Stimulated activated CD4-positive, alpha-beta T cell treated with anti-CD3 and anti-CD28 coated beads, Interleukin-15, amount 100 ng/mL, for 48 hours (primary cell): ENCODE results near the gene SCNN1A.

Source experiments
- DNase-seq, 2 donors: peaks; one replicate each; pipeline ENCODE4 v3.0.0-alpha.2; 2020; ENCODE audit warnings: low read depth in 2 of 2

Gene SCNN1A

DNA sequence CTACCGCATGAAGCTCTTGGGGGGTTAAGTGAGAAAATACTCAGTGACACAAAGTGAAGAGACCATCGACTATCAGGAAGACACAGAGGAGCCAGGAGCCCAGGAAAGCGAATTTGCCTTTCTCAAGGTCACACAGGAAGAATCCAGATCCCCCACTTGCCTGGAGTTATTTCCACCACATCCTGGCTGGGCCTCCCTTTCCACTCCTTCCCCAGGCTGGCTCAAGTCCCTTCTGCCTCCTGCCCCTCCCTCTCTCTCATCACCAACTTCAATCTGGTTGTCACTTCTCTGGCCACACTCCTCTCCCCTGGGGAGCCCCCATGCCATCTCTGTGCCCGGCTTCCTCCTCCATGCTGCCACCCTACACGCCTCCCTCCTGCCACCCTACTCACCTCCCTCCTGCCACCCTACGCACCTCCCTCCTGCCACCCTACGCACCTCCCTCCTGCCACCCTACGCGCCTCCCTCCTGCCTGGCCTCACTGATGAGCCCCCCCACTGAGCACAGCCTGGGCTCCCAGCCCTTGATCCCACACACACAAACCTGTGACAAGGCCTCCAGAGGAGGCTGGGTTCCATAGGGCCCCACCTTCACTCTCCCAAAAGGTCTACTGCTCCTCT, 6.3 kb downstream of the SCNN1A start:
- DNase-seq, result no peak

DNA sequence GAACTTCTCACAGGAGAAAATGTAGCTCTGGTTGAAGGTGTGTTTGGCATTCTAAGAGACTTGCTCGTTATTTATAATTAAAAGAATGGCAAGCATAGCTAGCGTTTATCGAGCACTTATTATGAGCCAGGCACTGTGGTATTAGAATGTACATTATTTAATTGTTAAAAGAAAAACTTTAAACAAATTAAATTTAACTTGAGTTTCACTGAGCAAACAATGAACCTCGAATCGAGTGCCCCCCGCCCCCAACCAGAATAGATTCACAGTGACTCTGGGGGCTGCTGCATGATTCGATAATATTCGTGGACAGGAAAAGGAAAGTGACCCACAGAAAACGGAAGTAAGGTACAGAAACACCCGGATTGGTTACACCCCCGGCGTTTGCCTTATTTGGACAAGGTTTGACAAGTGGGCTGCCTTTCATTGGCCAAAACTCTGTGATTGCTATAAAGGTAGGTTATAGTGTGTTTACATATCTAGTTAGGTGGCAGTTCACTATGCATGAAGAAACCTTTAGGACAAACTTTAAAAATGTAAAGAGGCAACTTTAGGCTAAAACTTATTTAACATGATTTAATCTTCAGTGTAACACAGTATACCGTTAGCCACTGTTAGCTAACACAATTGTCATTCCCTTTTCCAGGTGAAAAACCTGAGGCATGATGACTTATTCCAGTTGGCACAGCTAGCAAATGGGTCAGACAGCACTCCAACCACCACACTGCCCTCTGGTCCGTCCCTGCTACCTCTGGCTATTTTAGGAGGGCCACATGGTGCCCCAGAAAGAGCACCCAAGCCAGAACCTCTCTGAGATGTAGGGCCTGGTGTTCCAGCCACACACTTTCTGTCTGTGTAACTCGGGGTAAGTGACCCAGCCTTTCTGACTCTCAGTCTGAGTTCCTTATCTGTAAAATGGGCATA, 7.1 kb downstream of the SCNN1A start:
- no peak for DNase-seq

DNA sequence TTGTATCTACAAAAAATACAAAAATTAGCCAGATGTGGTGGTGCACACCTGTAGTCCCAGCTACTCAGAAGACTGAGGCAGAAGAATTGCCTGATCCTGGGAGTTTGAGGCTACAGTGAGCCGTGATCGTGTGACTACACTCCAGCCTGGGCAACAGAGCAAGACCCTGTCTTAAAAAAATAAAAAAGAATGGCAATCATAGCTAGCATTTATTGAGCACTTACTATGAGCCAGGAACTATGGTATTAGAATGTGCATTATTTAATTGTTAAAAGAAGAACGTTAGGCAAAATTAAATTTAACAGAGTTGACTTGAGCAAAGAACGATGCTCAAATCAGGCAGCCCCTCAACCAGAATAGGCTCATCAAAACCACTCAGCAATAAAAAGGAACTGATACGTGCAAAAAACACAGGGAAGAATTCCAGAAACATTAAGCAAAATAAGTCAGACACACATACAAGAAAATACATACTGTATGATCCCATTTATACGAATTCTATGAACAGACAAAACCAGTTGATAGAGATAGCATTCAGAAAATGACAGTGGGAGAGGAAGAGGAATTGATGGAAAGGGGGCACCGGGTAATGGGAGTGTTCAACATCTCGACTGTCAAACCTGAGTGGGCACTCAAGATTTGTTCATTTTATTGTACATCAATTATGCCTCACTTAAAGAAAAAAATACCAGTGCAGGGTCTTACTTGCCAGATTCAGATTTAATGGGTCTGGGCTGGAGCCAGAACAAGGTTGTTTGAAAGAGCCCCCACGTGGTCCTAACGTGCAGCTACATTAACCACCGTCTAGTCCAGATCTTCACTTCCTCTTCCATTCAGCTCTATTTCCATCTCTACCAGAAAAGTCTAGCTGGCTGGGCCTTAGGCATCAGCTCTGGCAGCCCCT, 8.0 kb downstream of the SCNN1A start:
- DNase-seq, result no peak

DNA sequence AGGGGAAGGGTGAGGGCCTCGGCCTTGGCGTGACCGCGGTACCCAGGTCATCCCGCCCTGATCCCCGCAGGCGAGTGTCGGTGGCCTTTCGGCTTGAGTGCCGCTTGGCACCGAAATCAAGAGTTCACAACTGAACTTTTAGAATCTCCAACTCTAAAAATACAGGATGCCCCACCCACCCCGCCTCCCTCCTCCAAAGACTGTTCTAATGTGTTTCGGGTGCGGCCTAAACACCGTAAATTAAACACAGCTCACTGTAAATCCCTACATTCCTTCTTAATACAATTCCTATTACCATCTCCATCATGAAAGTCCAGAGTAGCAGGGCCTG, 11.4 kb downstream of the SCNN1A start:
- no peak for DNase-seq

DNA sequence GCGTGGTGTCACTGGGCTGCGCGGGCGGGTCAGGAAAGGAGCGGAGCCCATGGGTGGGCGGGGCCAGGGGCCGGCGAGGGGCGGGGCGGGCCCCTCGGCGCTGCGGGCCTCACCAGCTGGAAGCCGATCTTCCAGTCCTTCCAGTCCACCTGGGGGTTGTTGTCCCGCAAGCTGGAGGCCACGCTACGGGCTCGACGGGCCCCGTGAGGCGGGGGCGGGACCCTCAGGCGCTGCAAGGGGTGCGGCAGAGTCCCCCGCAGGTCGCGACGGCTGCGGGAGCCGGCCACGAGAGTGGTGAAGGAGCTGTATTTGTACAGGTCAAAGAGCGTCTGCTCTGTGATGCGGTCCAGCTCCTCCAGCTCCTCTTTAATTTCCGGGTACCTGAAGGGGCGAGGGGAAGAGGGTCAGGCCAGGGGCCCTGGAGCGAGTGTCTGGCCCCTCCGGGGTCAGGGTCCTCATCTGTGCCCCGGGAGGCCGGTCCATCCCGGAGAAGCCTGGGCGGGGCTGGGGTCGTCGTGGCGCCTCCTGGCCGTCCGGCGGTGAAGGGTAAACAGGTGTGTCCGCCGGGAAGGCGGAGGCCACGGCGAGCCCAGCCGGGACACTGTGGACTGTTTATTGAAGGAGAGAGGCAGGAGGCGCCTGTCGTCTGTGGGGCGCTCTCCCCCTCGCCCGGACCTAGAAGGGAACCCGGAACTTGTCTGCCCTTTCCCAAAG, 11.9 kb downstream of the SCNN1A start:
- peak; percentile 38 to 69 for DNase-seq

DNA sequence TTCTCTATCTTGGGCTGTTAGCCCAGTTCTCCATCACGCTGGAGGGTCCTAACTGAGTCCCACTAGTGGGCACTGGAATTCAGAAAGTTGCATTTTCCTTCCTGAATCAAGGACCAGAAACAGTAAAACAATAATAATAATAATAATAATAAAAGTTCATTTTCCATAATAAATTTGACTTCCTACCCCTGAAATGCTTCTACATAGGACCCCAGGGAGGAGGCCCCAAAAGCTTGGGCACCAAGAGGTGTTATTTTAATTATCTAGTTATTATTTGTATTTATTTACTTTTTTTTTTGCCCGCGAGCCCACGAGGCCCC, 12.4 kb downstream of the SCNN1A start:
- no peak for DNase-seq

DNA sequence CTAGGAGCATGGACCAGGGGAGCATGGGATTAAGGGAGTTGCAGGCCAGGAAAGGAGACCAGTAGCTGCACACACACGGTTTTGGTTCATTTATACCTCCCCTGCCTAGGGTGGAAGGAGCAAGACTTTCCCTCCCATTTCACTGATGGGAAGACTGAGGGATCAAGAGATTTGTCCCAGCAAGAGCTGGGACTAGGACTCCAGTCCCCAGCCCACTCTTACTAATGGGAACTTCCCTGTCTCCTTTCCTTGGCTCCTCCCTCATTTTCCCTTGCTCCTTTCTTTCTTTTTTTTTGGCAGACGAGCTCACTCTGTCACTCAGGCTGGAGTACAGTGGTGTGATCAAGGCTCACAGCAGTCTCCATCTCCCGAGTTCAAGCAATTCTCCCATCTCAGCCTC, 13.0 kb downstream of the SCNN1A start:
- DNase-seq, result no peak

DNA sequence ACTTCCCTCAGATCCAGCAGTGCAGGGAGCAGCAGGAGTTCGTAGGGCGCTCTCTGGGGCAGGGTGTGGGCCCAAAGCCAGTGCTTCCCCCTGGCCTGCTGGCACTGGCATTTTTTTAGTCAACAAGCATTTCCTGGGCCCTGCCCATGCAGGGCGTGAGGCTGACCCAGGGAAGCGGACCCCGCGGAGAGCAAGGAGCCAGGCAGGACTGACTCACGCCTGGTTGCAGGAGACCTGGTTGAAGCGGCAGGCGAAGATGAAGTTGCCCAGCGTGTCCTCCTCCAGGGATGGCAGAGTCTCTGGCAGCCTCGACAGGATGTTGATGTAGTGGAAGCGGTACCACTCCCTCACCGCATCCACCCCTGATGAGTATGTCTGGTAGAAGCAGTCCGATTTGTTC, 13.5 kb downstream of the SCNN1A start:
- DNase-seq, result no peak

DNA sequence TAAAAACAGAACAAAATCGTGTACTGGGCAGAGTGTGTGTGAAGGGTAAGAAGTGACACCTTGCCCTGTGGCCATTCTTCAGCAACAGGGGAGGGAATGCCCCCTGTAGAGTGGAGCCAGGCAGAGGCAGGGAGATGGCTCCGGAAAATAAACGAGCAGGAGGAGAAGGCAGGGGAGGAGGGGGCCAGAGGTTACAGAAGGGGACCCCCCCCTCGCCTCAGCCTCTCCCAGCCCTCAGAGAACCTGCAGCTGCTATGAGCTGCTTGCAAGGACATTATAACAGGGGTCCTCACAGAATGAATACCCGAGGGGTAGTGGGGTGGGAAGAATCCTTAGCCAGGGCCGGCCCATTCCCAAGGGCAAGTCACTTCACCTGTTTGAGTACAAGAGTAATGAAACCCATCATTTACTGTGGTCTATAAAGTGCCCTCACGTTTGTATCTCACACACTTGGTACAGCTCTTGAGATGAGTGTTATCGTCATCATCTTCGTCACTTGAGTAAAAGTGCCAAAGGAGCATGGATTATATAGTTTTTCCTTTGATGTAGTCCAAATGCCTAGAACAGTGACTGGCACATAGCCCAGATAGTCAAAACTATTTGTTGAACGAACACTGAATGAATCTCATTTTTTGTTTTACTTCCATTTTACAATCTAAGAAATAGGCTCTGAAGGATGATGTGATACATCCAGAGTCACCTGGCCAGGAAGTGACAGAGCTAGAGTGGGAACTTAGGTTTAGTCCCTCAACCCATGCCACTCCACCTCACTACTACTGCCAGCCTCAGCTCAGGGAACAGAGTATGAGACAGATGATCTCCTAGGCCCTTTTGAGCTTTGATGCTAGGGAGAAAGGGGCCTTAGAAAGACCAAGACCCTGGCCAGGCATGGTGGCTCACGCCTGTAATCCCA, 14.5 kb downstream of the SCNN1A start:
- DNase-seq, result no peak

DNA sequence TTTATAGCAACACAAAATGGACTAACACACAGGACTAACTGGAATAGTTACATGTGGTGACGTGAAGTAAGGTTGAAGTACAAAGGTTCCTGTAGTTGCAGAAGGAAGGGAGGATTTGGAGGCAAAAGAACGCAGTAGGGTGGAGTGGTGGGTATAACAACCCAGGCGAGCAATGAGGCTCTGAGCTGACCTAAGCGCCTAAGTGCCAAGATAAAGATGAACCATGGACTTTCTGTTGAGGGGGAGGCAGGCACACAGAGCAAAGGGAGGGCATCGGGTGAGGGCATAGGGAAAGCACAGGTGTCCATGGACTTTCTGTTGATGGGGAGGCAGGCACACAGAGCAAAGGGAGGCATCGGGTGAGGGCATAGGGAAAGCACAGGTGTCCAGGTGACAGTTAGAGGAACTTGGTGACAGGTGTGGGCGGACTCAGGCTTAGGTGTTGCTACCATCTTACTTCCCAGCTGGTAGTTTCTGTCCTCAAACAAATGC, 15.2 kb downstream of the SCNN1A start:
- no peak for DNase-seq

DNA sequence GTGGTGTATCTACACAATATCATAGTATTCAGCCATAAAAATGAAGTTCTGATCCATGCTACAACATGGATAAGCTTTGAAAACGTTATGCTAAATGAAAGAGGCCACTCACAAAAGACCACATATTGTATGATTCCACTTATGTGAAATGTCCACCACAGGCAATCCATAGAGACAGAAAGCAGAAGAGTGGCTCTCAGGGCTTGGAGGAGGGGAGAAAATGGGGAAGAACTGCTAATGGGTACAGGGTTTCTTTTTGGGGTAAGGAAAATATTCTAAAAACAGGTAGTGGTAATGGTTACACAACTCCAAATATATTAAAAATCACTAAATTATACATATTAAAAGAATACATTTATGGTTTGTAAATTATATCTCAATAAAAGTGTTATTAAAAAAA, 16.5 kb downstream of the SCNN1A start:
- DNase-seq, result no peak

DNA sequence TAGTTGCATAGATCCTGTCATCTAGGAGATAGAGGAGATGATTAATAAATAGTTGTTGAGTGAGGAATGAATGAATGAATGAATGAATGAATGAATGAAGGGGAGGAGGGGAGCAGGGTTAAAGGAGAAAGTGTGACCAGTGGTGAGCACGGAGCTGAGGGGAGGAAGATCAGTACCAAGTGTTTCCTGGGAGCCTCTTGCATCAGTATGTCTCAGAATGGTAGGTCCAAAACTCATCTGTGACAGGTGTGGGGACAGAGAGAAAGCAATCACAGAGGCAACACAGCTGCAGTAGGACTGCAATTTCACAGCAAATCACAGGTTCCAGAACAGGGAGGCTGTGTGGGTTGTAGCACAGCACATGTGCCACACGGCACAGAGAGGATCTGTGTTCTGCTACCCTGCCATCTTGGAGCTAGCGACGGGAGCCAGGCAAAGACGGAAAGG, 19.0 kb downstream of the SCNN1A start:
- no peak for DNase-seq

DNA sequence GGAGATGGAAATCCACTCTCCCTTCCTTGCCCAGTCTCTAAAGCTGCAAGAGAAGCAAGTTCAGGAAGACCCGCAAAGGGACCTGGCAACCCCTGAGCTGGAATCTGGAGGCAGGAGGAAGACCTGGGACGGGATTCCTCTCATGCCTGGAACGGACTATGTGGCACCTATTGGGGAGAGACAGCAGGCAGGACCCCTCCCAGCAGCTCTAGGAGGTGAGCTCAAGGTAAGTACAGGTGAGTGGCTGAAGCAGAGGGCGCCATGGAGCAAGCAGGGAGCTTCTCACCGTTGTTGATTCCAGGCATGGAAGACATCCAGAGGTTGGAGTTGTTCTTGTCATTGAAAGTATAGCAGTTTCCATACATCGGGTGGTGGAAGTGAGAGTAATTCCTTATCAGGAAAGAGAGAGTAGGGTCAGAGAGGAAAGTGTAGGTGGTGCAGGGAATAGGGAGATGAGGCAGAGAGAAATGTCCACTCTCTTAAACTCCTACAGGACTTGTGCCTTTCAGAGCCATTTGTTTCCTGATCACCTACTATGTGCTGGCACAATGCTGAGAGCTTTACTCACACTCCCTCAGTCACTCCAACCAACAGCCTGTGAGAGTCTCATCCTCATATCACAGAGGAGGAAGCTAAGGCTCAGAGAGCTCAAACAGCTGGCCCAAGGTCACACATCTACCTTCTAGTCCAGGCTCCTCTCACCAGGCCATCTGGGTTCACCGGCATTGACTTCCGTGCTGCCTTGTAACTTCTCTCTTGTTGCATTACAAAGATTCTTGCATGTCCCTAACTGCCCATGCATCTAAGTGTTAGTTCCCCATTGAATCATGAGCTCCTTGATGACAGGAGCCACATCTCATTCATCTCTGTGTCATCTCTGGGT, 19.6 kb downstream of the SCNN1A start:
- DNase-seq, result no peak

DNA sequence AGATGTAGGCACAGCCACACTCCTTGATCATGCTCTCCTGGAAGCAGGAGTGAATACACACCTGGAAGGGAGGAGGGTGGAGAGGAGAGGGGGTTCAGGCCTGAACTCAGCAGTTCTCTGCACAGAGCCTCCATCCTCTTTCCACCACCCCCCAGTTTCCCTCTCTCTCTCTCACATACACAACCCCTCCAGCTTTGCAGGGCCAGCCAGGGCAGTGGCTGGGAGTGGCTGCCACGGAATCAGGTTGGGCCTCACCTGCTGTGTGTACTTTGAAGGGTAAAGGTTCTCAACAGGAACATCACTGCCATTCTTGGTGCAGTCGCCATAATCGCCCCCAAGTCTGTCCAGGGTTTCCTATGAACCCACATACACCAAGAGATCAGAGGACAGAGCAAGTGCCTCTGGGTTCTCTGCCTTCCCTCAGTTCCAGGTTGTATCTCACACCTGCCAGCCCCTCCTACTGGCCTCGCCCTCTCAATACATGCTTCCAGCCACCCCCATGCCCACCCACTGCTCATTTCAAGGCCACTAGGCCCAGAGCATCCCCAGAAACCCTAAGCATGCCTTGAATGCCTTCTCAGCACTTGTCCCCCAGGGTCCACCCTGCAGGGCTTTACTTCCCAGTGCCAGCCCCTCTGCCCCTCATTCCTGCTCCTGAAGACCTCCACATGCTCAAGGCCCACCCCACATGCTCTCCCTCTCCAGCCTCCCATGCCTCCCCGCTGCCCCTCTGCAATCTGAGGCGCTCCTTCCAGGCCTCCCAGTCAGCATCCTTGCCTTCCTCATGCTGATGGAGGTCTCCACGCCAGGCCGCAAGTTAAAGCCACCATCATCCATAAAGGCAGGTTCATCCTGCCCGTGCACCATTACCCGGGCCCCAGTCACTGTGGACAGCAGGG, 20.6 kb downstream of the SCNN1A start:
- no peak for DNase-seq

DNA sequence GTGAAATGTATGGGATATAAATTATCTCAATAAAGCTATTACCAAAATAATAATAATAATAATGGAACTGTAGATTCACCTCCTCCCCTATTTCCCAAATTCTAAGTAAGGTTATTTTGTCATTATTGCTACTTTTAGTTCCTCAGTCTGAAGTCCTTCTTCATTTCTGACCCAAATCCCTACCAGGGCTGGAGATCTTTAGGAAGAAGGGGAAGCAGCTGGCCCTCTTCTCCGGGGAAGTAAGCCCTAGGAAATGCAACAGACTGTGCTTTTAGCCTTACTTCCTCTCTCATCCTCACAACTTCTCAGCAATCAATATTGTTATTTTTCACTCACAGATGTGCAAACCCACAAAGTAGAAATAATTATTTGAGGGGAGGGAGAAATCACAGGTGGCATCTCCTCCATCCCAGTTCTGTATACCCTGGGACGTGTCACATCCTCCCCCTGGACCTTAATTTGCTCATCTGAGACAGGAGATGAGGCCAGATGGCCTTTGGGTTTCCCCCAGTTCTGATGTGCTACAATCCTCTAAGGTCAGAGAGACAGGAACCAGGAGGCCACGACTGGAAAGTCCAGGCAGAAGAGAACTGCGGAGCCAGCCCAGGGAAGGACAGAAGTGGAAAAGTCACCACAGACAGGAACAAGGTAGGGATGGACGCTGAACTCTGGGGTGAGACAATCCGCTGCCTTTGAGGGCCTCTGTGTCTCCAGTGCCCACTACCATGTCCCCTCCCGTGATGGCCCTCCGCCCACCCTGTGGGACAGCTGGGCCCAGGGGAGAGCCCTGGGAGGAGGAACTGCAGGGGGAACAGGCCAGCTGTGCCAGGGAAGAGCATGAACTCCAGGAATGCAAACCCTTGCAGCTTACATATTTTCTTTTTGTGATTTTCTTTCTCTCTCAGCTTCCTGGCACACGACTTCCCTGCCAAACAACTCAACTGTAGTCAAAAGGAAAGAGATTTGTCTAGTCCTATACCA, 22.9 kb downstream of the SCNN1A start:
- DNase-seq, result no peak

DNA sequence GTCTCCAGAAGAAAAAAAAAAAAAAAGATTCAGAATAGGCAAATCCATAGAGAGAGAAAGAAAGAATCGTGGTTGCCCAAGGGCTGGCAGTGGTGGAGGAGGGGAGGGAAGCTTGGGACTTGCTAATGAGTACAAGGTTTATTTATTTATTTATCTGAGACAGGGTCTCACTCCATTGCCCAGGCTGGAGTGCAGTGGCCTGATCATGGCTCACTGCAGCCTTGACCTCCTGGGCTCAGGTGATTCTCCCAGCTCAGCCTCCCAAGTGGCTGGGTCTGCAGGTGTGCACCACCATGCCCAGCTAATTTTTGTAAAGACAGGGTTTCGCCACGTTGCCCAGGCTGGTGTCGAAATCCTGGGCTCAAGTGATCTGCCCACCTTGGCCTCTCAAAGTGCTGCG, 23.7 kb downstream of the SCNN1A start:
- no peak for DNase-seq
